SK-N-SH (cell line): ENCODE results near the gene DHCR24. TPM values are rescaled to one million over a fixed set of nuclear protein-coding genes. Genes with fewer than 3 reads are reported as not detected.

Experiments used
- CTCF ChIA-PET: fragments of 300-600, 350-600 bp; formaldehyde crosslinking; extraction: SDS; loops from one replicate; lab custom pipeline; 2021; lab: Yijun Ruan, JAX
- POLR2A ChIA-PET: fragments of 350-600 bp; sonication (Branson Sonifier 250); formaldehyde crosslinking; extraction: SDS; loops from one replicate; lab custom pipeline; 2020; ENCODE audit warnings: antibody characterized with exemption, inconsistent platforms; lab: Yijun Ruan, JAX
- DNase-seq: peaks from one replicate; pipeline ENCODE4 v3.0.0; 2012
- H2AFZ ChIP-seq: fragments of 200-600 bp; sonication (generic); 2 replicates; pipeline ENCODE4 v1.8.1; 2016; ENCODE audit warnings: antibody characterized with exemption, mild to moderate bottlenecking, low read depth
- H3F3A ChIP-seq: fragments of 200-600 bp; sonication (generic); replicated peaks from 2 replicates; pipeline ENCODE3; 2016; ENCODE audit warnings: antibody characterized with exemption, mild to moderate bottlenecking; ENCODE audit not compliant: insufficient read depth
- H3K27ac ChIP-seq, 2 experiments: fragments of 200-500 bp in 1 of 2; fragments of 200-600 bp in 1 of 2; sonication (Bioruptor generic) in 1 of 2; sonication (generic), shearing (Covaris generic) in 1 of 2; 2 replicates each; pipeline versions ENCODE4 v1.5.1 to v1.6.1; 2014 to 2016; ENCODE audit warnings: low read depth in 2 of 2, inconsistent platforms in 1 of 2, low read length in 1 of 2, mild to moderate bottlenecking in 1 of 2, mixed read lengths in 1 of 2
- H3K27me3 ChIP-seq: fragments of 200-600 bp; sonication (generic), shearing (Covaris generic); 2 replicates; pipeline ENCODE4 v1.6.1; 2016; ENCODE audit warnings: mixed run types; ENCODE audit not compliant: insufficient read depth
- H3K36me3 ChIP-seq, 2 experiments: fragments of 200-500 bp in 1 of 2; fragments of 200-600 bp in 1 of 2; sonication (Bioruptor generic) in 1 of 2; sonication (generic) in 1 of 2; replicated peaks in 1 of 2; 2 replicates each; pipeline versions ENCODE3 to v1.5.1; 2014 to 2016; ENCODE audit warnings: low read length in 1 of 2, mild to moderate bottlenecking in 1 of 2; ENCODE audit not compliant: insufficient read depth in 2 of 2, control insufficient read depth in 1 of 2
- H3K4me1 ChIP-seq, 2 experiments: fragments of 200-500 bp in 1 of 2; fragments of 200-600 bp in 1 of 2; sonication (Bioruptor generic) in 1 of 2; sonication (generic), shearing (Covaris generic) in 1 of 2; 2 replicates each; pipeline versions ENCODE4 v1.5.1 to v1.6.1; 2014 to 2016; ENCODE audit warnings: low read depth in 1 of 2, low read length in 1 of 2, mixed run types in 1 of 2; ENCODE audit not compliant: insufficient read depth in 2 of 2, control insufficient read depth in 1 of 2
- H3K4me2 ChIP-seq: fragments of 200-600 bp; sonication (generic), shearing (Covaris generic); 2 replicates; pipeline ENCODE4 v1.6.1; 2017; ENCODE audit warnings: mixed run types
- H3K4me3 ChIP-seq, 2 experiments: fragments of 200-500 bp in 1 of 2; fragments of 200-600 bp in 1 of 2; sonication (Bioruptor generic) in 1 of 2; sonication (generic), shearing (Covaris generic) in 1 of 2; 2 replicates each; pipeline versions ENCODE4 v1.5.1 to v1.8.1; 2014 to 2016; ENCODE audit warnings: low read depth in 2 of 2, inconsistent platforms in 1 of 2, low read length in 1 of 2, mild to moderate bottlenecking in 1 of 2, mixed read lengths in 1 of 2, moderate library complexity in 1 of 2
- H3K79me2 ChIP-seq: fragments of 200-600 bp; sonication (generic); 2 replicates; pipeline ENCODE4 v1.8.1; 2017; ENCODE audit warnings: mild to moderate bottlenecking; ENCODE audit not compliant: insufficient read depth
- H3K9ac ChIP-seq: fragments of 200-600 bp; sonication (generic); 2 replicates; pipeline ENCODE4 v1.6.1; 2017; ENCODE audit warnings: mixed run types
- H3K9me2 ChIP-seq: fragments of 200-600 bp; sonication (generic); 2 replicates; pipeline ENCODE4 v1.6.1; 2017; ENCODE audit warnings: mixed run types
- H3K9me3 ChIP-seq: fragments of 200-600 bp; sonication (generic); 2 replicates; pipeline ENCODE4 v1.6.1; 2017; ENCODE audit warnings: mixed run types, mild to moderate bottlenecking, moderate library complexity
- H4K20me1 ChIP-seq: fragments of 200-600 bp; sonication (generic); 2 replicates; pipeline ENCODE4 v1.6.1; 2017; ENCODE audit warnings: mild to moderate bottlenecking, mixed run types; ENCODE audit not compliant: insufficient read depth
- EZH2phosphoT487 ChIP-seq: fragments of 200-600 bp; sonication (generic); IDR thresholded peaks from 2 replicates; pipeline ENCODE4 v1.6.1; 2017; ENCODE audit warnings: low read depth, mixed run types, mild to moderate bottlenecking, antibody characterized with exemption, moderate library complexity, borderline replicate concordance
- GATA2 ChIP-seq: sonication (generic); formaldehyde crosslinking; IDR thresholded peaks from 2 replicates; pipeline ENCODE4 v1.5.0; 2020; ENCODE audit warnings: mild to moderate bottlenecking, missing genetic modification reagents
- MXI1 ChIP-seq: IDR thresholded peaks from 2 replicates; pipeline ENCODE4 v1.6.1; 2012; ENCODE audit warnings: mild to moderate bottlenecking, low read depth, low read length, improper control_type of control experiment
- TAF1 ChIP-seq: IDR thresholded peaks from 2 replicates; pipeline ENCODE4 v1.6.1; 2012; ENCODE audit warnings: low read depth, mild to moderate bottlenecking, low read length, moderate library complexity, borderline replicate concordance
- TEAD4 ChIP-seq: IDR thresholded peaks from 2 replicates; pipeline ENCODE4 v1.4.0; 2012; ENCODE audit warnings: mild to moderate bottlenecking, borderline replicate concordance; ENCODE audit not compliant: insufficient read depth
- WGBS: methylation state at CpG from one replicate; pipeline ENCODE4 v1.1.6; 2017; ENCODE audit warnings: low lambda C conversion rate; 5-methylcytosine and 5-hydroxymethylcytosine counted together
- polyA plus RNA-seq, 3 experiments: library from polyadenylated mRNA; depleted of rRNA; stranded (reverse); fragments of >200 nt; gene quantifications; 2 replicates each; pipeline ENCODE4 v1.2.3, GENCODE V29; 2012
- TF ChIP-seq, protein P1 (sequence below): IDR thresholded peaks from 2 replicates; pipeline ENCODE4 v1.4.0; 2012; ENCODE audit warnings: low read depth, borderline replicate concordance
- TF ChIP-seq, protein P2 (sequence below): fragments of 150-350 bp; IDR thresholded peaks from 2 replicates; pipeline ENCODE4 v1.6.1; 2016; ENCODE audit warnings: mild to moderate bottlenecking, low read depth, low read length
- TF ChIP-seq, protein P3 (sequence below): IDR thresholded peaks from 2 replicates; pipeline ENCODE4 v1.4.0; 2012; ENCODE audit warnings: low read depth, borderline replicate concordance
- TF ChIP-seq, protein P4 (sequence below): IDR thresholded peaks from 2 replicates; pipeline ENCODE4 v1.4.0; 2012; ENCODE audit warnings: low read depth

Gene DHCR24, protein sequence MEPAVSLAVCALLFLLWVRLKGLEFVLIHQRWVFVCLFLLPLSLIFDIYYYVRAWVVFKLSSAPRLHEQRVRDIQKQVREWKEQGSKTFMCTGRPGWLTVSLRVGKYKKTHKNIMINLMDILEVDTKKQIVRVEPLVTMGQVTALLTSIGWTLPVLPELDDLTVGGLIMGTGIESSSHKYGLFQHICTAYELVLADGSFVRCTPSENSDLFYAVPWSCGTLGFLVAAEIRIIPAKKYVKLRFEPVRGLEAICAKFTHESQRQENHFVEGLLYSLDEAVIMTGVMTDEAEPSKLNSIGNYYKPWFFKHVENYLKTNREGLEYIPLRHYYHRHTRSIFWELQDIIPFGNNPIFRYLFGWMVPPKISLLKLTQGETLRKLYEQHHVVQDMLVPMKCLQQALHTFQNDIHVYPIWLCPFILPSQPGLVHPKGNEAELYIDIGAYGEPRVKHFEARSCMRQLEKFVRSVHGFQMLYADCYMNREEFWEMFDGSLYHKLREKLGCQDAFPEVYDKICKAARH
- polyA plus RNA-seq (2012; rRNA removed), result 4.3 and 7.1 TPM in 2 replicates
- 3.5 and 5.3 TPM in 2 replicates for polyA plus RNA-seq (2012; cell fraction: cytosol; rRNA removed)
- polyA plus RNA-seq (2012; cell fraction: nucleus; rRNA removed), result 3.1 and 4.0 TPM in 2 replicates

DNA sequence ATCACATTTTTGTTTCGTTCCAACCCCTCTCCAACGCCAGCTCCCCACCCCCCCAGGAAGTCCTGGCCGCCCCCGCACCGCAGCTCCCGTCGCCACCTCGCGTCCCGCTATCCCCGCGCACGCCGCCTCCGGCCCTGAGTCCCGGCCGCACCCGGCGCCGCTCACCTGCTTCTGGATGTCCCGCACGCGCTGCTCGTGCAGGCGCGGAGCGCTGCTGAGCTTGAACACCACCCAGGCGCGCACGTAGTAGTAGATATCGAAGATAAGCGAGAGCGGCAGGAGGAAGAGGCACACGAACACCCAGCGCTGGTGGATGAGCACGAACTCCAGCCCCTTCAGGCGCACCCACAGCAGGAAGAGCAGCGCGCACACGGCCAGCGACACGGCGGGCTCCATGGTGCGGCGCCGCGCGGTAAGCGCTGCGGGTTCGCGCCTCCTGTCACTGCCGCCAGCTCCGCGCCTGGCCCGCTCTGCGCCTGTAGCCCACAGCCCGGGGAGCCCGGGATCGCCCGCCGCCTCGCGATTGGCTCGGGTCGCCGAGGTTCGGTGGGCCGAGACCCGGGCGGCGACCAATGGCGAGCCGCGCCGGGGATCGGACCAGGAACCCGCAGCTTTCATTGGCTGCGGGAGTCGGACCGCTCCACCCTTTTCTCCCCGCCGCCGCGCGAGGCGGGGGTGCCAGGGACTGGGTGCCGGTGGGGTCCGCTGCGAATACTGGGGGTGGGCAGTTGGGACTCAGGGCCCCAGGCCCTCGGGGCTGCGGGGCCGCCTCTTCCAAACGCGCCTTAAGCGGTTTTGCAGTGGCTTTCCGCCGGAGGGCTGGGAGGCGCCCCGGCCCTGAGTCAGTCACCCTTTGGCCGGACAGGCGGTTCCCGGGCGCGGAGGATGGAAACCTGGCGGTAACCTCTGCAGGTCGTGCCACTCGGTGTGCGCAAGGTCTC is at the start of gene DHCR24:
Gene DHCR24 (minus strand): TSS at position 472 of the 941 bp plus-strand sequence. CDS start 76 bp downstream, at position 396.
- H3K27me3 ChIP-seq, result no peaks in the 10 kb centered on the region
- no peaks in the 10 kb centered on the region for H3K9me3 ChIP-seq
- DNase-seq, result peak; percentile 99
- H4K20me1 ChIP-seq, result no peaks in the 10 kb centered on the region
- ChIA-PET POLR2A (no interaction called here), CTCF (interaction anchor here (0.7 to 3.3 kb wide), 8 partner anchors 13 to 135 kb away, joined by 3 to 12 read pairs (median 4); no protein-coding TSS in a partner anchor)
- H3K4me3 ChIP-seq, result peak within 1 kb of the TSS; percentile 77 to 78
- peaks cover 0 to 28% of the 10 kb centered on the region in 2 experiments; a peak in 1 of 4 replicates for H3K4me1 ChIP-seq
- peak within 1 kb of the TSS; percentile 60 for H3K9ac ChIP-seq
- TF ChIP-seq, protein P1, sequence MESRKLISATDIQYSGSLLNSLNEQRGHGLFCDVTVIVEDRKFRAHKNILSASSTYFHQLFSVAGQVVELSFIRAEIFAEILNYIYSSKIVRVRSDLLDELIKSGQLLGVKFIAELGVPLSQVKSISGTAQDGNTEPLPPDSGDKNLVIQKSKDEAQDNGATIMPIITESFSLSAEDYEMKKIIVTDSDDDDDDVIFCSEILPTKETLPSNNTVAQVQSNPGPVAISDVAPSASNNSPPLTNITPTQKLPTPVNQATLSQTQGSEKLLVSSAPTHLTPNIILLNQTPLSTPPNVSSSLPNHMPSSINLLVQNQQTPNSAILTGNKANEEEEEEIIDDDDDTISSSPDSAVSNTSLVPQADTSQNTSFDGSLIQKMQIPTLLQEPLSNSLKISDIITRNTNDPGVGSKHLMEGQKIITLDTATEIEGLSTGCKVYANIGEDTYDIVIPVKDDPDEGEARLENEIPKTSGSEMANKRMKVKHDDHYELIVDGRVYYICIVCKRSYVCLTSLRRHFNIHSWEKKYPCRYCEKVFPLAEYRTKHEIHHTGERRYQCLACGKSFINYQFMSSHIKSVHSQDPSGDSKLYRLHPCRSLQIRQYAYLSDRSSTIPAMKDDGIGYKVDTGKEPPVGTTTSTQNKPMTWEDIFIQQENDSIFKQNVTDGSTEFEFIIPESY, result no peak
- TF ChIP-seq, protein P2, sequence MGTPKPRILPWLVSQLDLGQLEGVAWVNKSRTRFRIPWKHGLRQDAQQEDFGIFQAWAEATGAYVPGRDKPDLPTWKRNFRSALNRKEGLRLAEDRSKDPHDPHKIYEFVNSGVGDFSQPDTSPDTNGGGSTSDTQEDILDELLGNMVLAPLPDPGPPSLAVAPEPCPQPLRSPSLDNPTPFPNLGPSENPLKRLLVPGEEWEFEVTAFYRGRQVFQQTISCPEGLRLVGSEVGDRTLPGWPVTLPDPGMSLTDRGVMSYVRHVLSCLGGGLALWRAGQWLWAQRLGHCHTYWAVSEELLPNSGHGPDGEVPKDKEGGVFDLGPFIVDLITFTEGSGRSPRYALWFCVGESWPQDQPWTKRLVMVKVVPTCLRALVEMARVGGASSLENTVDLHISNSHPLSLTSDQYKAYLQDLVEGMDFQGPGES, result peak; percentile 64
- TF ChIP-seq EZH2phosphoT487 (no peak), TEAD4 (no peak), GATA2 (peak; percentile 84), MXI1 (peak; percentile 66), TAF1 (0 out of 2 replicates have a peak, but pooled peaks have one; percentile 19)
- TF ChIP-seq, protein P3, sequence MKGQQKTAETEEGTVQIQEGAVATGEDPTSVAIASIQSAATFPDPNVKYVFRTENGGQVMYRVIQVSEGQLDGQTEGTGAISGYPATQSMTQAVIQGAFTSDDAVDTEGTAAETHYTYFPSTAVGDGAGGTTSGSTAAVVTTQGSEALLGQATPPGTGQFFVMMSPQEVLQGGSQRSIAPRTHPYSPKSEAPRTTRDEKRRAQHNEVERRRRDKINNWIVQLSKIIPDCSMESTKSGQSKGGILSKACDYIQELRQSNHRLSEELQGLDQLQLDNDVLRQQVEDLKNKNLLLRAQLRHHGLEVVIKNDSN, result no peak
- TF ChIP-seq, protein P4, sequence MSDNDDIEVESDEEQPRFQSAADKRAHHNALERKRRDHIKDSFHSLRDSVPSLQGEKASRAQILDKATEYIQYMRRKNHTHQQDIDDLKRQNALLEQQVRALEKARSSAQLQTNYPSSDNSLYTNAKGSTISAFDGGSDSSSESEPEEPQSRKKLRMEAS, result peak; percentile 62; the same call in 1 of the 2 replicates
- H3K27ac ChIP-seq, result peak within 1 kb of the TSS in 1 of 2 experiments; percentile 55; a peak in 1 of 4 replicates
- no peaks in the 10 kb centered on the region for H3K36me3 ChIP-seq
- 2% methylated on average over 32 of the region's 109 CpGs for WGBS
- H2AFZ ChIP-seq, result peak within 1 kb of the TSS; percentile 92
- H3K4me2 ChIP-seq, result peak within 1 kb of the TSS; percentile 92
- H3K9me2 ChIP-seq, result no peaks in the 10 kb centered on the region
- no peaks in the 10 kb centered on the region for H3K79me2 ChIP-seq
- H3F3A ChIP-seq, result no peaks in the 10 kb centered on the region
